Measurements from ENCODE around the gene OR5K3.
A peak's percentile ranks its signal among the peaks of the same experiment; 100 is the strongest.

OR5K3 gene

DNA sequence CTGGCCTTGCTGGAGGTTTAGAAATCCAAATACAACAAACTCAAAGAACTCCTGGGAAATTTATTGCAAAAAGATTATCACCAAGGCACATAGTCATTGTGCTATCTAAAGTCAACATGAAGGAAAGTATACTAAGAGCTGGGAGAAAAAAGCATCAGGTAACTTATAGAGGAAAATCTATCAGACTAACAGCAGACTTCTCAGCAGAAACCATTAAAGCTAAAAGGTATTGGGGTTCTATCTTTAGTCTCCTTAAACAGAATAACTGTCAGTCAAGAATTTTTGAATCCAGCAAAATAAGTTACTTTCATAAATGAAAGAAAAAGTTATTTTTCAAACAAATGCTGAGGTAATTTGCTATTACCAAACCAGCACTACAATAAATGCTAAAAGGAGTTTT lies 8.0 kb downstream of the OR5K3 start:
- Histone ChIP-seq H4K8ac (ENCODE audit: low read depth, low read length) (no peak overlapping the region), H3K4me3 (ENCODE audit: low read length) (no peak overlapping the region), H2BK5ac (ENCODE audit: low read length) (no peak overlapping the region), H3K9ac (ENCODE audit: low read length) (no peak overlapping the region), H3K4me2 (ENCODE audit: low read length) (no peak overlapping the region), H4K5ac (ENCODE audit: low read length) (no peak overlapping the region), H3K18ac (ENCODE audit: low read length) (no peak overlapping the region), H3K56ac (ENCODE audit: low read length) (no peak overlapping the region), H3K4me1 (ENCODE audit: control insufficient read depth, low read depth, low read length) (no peaks in the 10 kb centered on the region), H3K27ac (ENCODE audit: low read depth, low read length) (no peak overlapping the region), H2BK15ac (replicated peaks; ENCODE audit: low read depth) (no peak overlapping the region), H3K27me3 (ENCODE audit: insufficient read depth, low read length, poor library complexity) (no peaks in the 10 kb centered on the region), H3K23ac (ENCODE audit: low read length) (no peak overlapping the region), H3K79me1 (ENCODE audit: low read length) (no peaks in the 10 kb centered on the region), H3K4ac (ENCODE audit: low read depth, low read length) (no peak overlapping the region), H3K36me3 (ENCODE audit: control insufficient read depth, insufficient read depth, low read length) (no peaks in the 10 kb centered on the region), H2BK120ac (ENCODE audit: low read depth, low read length) (no peak overlapping the region), H2AK5ac (ENCODE audit: low read length) (no peak overlapping the region), H3K79me2 (ENCODE audit: control insufficient read depth, insufficient read depth, low read length) (no peaks in the 10 kb centered on the region)
- peak; percentile 14 for DNase-seq

GRCh38 chr3:98402507-98402906 lies 12.0 kb downstream of the OR5K3 start:
- no peak overlapping the region for H2BK120ac ChIP-seq (ENCODE audit: low read depth, low read length)
- no peak for DNase-seq
- no peak overlapping the region for H2BK5ac ChIP-seq (ENCODE audit: low read length)
- no peaks in the 10 kb centered on the region for H3K79me2 ChIP-seq (ENCODE audit: control insufficient read depth, insufficient read depth, low read length)
- no peak overlapping the region for H4K5ac ChIP-seq (ENCODE audit: low read length)
- H3K79me1 ChIP-seq (ENCODE audit: low read length), result no peaks in the 10 kb centered on the region
- no peaks in the 10 kb centered on the region for H3K36me3 ChIP-seq (ENCODE audit: control insufficient read depth, insufficient read depth, low read length)
- no peaks in the 10 kb centered on the region for H3K4me1 ChIP-seq (ENCODE audit: control insufficient read depth, low read depth, low read length)
- H3K9ac ChIP-seq (ENCODE audit: low read length), result no peak overlapping the region
- no peak overlapping the region for H2AK5ac ChIP-seq (ENCODE audit: low read length)
- no peak overlapping the region for H2BK15ac ChIP-seq (replicated peaks; ENCODE audit: low read depth)
- no peaks in the 10 kb centered on the region for H3K27me3 ChIP-seq (ENCODE audit: insufficient read depth, low read length, poor library complexity)
- no peak overlapping the region for H3K27ac ChIP-seq (ENCODE audit: low read depth, low read length)
- no peak overlapping the region for H4K8ac ChIP-seq (ENCODE audit: low read depth, low read length)
- no CpG with 5 or more reads among the region's 1 CpG for WGBS (ENCODE audit: extremely low coverage, insufficient coverage, low lambda C conversion rate)
- no peak overlapping the region for H3K23ac ChIP-seq (ENCODE audit: low read length)
- no peak overlapping the region for H3K4me3 ChIP-seq (ENCODE audit: low read length)
- no peak overlapping the region for H3K4me2 ChIP-seq (ENCODE audit: low read length)
- no peak overlapping the region for H3K56ac ChIP-seq (ENCODE audit: low read length)
- H3K18ac ChIP-seq (ENCODE audit: low read length), result no peak overlapping the region
- H3K4ac ChIP-seq (ENCODE audit: low read depth, low read length), result no peak overlapping the region

GRCh38 chr3:98404010-98404409 lies 13.5 kb downstream of the OR5K3 start:
- Histone ChIP-seq H3K4me2 (ENCODE audit: low read length) (no peak overlapping the region), H2BK15ac (replicated peaks; ENCODE audit: low read depth) (no peak overlapping the region), H3K9ac (ENCODE audit: low read length) (no peak overlapping the region), H3K4ac (ENCODE audit: low read depth, low read length) (no peak overlapping the region), H3K27me3 (ENCODE audit: insufficient read depth, low read length, poor library complexity) (no peaks in the 10 kb centered on the region), H3K23ac (ENCODE audit: low read length) (no peak overlapping the region), H2BK120ac (ENCODE audit: low read depth, low read length) (no peak overlapping the region), H2BK5ac (ENCODE audit: low read length) (no peak overlapping the region), H3K56ac (ENCODE audit: low read length) (no peak overlapping the region), H4K8ac (ENCODE audit: low read depth, low read length) (no peak overlapping the region), H3K4me1 (ENCODE audit: control insufficient read depth, low read depth, low read length) (no peaks in the 10 kb centered on the region), H3K79me2 (ENCODE audit: control insufficient read depth, insufficient read depth, low read length) (no peaks in the 10 kb centered on the region), H3K27ac (ENCODE audit: low read depth, low read length) (no peak overlapping the region), H2AK5ac (ENCODE audit: low read length) (no peak overlapping the region), H3K4me3 (ENCODE audit: low read length) (no peak overlapping the region), H3K36me3 (ENCODE audit: control insufficient read depth, insufficient read depth, low read length) (no peaks in the 10 kb centered on the region), H4K5ac (ENCODE audit: low read length) (no peak overlapping the region), H3K18ac (ENCODE audit: low read length) (no peak overlapping the region), H3K79me1 (ENCODE audit: low read length) (no peaks in the 10 kb centered on the region)
- no peak for DNase-seq

- no peaks in the 10 kb centered on the region for H3K79me1 ChIP-seq (ENCODE audit: low read length)
- H3K56ac ChIP-seq (ENCODE audit: low read length), result no peak overlapping the region
- no peak overlapping the region for H2BK120ac ChIP-seq (ENCODE audit: low read depth, low read length)
- no peaks in the 10 kb centered on the region for H3K79me2 ChIP-seq (ENCODE audit: control insufficient read depth, insufficient read depth, low read length)
- H3K27me3 ChIP-seq (ENCODE audit: insufficient read depth, low read length, poor library complexity), result no peaks in the 10 kb centered on the region
- no peak overlapping the region for H2BK15ac ChIP-seq (replicated peaks; ENCODE audit: low read depth)
- no peak overlapping the region for H3K4me2 ChIP-seq (ENCODE audit: low read length)
- no peak overlapping the region for H4K8ac ChIP-seq (ENCODE audit: low read depth, low read length)
- no peak overlapping the region for H3K18ac ChIP-seq (ENCODE audit: low read length)
- H3K4ac ChIP-seq (ENCODE audit: low read depth, low read length), result no peak overlapping the region
- H3K4me1 ChIP-seq (ENCODE audit: control insufficient read depth, low read depth, low read length), result no peaks in the 10 kb centered on the region
- H2BK5ac ChIP-seq (ENCODE audit: low read length), result no peak overlapping the region
- no peak overlapping the region for H2AK5ac ChIP-seq (ENCODE audit: low read length)
- no peak overlapping the region for H4K5ac ChIP-seq (ENCODE audit: low read length)
- no peaks in the 10 kb centered on the region for H3K36me3 ChIP-seq (ENCODE audit: control insufficient read depth, insufficient read depth, low read length)
- no peak overlapping the region for H3K9ac ChIP-seq (ENCODE audit: low read length)
- H3K23ac ChIP-seq (ENCODE audit: low read length), result no peak overlapping the region
- H3K4me3 ChIP-seq (ENCODE audit: low read length), result no peak overlapping the region
- no peak overlapping the region for H3K27ac ChIP-seq (ENCODE audit: low read depth, low read length)
- DNase-seq, result no peak
- WGBS (ENCODE audit: extremely low coverage, insufficient coverage, low lambda C conversion rate), result no CpG with 5 or more reads among the region's 2 CpGs
Measured at GRCh38 chr3:98406034-98406433, 15.6 kb downstream of the OR5K3 start.

GRCh38 chr3:98432575-98432974 lies 42.1 kb downstream of the OR5K3 start:
- no peak overlapping the region for H3K18ac ChIP-seq (ENCODE audit: low read length)
- no peak overlapping the region for H2BK15ac ChIP-seq (replicated peaks; ENCODE audit: low read depth)
- H3K27ac ChIP-seq (ENCODE audit: low read depth, low read length), result no peak overlapping the region
- no peak overlapping the region for H2BK120ac ChIP-seq (ENCODE audit: low read depth, low read length)
- no peak overlapping the region for H3K23ac ChIP-seq (ENCODE audit: low read length)
- no peaks in the 10 kb centered on the region for H3K4me1 ChIP-seq (ENCODE audit: control insufficient read depth, low read depth, low read length)
- no peak overlapping the region for H4K5ac ChIP-seq (ENCODE audit: low read length)
- no peak overlapping the region for H3K4me2 ChIP-seq (ENCODE audit: low read length)
- H3K9ac ChIP-seq (ENCODE audit: low read length), result no peak overlapping the region
- H3K4ac ChIP-seq (ENCODE audit: low read depth, low read length), result no peak overlapping the region
- no peak overlapping the region for H2AK5ac ChIP-seq (ENCODE audit: low read length)
- H4K8ac ChIP-seq (ENCODE audit: low read depth, low read length), result no peak overlapping the region
- H3K4me3 ChIP-seq (ENCODE audit: low read length), result no peak overlapping the region
- H3K27me3 ChIP-seq (ENCODE audit: insufficient read depth, low read length, poor library complexity), result no peaks in the 10 kb centered on the region
- H3K56ac ChIP-seq (ENCODE audit: low read length), result no peak overlapping the region
- no peaks in the 10 kb centered on the region for H3K36me3 ChIP-seq (ENCODE audit: control insufficient read depth, insufficient read depth, low read length)
- no peaks in the 10 kb centered on the region for H3K79me2 ChIP-seq (ENCODE audit: control insufficient read depth, insufficient read depth, low read length)
- no peak for DNase-seq
- H2BK5ac ChIP-seq (ENCODE audit: low read length), result no peak overlapping the region
- no peaks in the 10 kb centered on the region for H3K79me1 ChIP-seq (ENCODE audit: low read length)

- no peak for DNase-seq
- Histone ChIP-seq H3K4me3 (ENCODE audit: low read length) (no peak overlapping the region), H4K5ac (ENCODE audit: low read length) (no peak overlapping the region), H3K27me3 (ENCODE audit: insufficient read depth, low read length, poor library complexity) (no peaks in the 10 kb centered on the region), H3K27ac (ENCODE audit: low read depth, low read length) (no peak overlapping the region), H3K56ac (ENCODE audit: low read length) (no peak overlapping the region), H2AK5ac (ENCODE audit: low read length) (no peak overlapping the region), H3K79me1 (ENCODE audit: low read length) (no peaks in the 10 kb centered on the region), H3K9ac (ENCODE audit: low read length) (no peak overlapping the region), H3K23ac (ENCODE audit: low read length) (no peak overlapping the region), H3K79me2 (ENCODE audit: control insufficient read depth, insufficient read depth, low read length) (no peaks in the 10 kb centered on the region), H3K4me1 (ENCODE audit: control insufficient read depth, low read depth, low read length) (no peaks in the 10 kb centered on the region), H3K4ac (ENCODE audit: low read depth, low read length) (no peak overlapping the region), H3K36me3 (ENCODE audit: control insufficient read depth, insufficient read depth, low read length) (no peaks in the 10 kb centered on the region), H3K18ac (ENCODE audit: low read length) (no peak overlapping the region), H2BK15ac (replicated peaks; ENCODE audit: low read depth) (no peak overlapping the region), H2BK120ac (ENCODE audit: low read depth, low read length) (no peak overlapping the region), H4K8ac (ENCODE audit: low read depth, low read length) (no peak overlapping the region), H3K4me2 (ENCODE audit: low read length) (no peak overlapping the region), H2BK5ac (ENCODE audit: low read length) (no peak overlapping the region)
- whole genome bisulfite sequencing (ENCODE audit: extremely low coverage, insufficient coverage, low lambda C conversion rate), result no CpG with 5 or more reads among the region's 2 CpGs
Measured at GRCh38 chr3:98433764-98434163, 43.3 kb downstream of the OR5K3 start.

Data from mesendoderm (in vitro differentiated cells).